Activated CD8-positive, alpha-beta memory T cell treated with anti-CD3 and anti-CD28 coated beads for 4 hours (primary cell): ENCODE data around the gene DIP2C.

Experiments used
- DNase-seq, 2 donors: peaks; one replicate each; pipeline ENCODE4 v3.0.0-alpha.2; 2020; ENCODE audit warnings: low read depth in 2 of 2

The DIP2C gene

GRCh38 chr10:391847-392704, 297.4 kb downstream of the DIP2C start:
- DNase-seq = no peak

- DNase-seq = no peak
Measured at GRCh38 chr10:391305-391704, 298.2 kb downstream of the DIP2C start.

GRCh38 chr10:390449-391100, 298.9 kb downstream of the DIP2C start:
- no peak for DNase-seq

GRCh38 chr10:389836-390448, 299.5 kb downstream of the DIP2C start:
- DNase-seq = no peak

GRCh38 chr10:389261-389790, 300.1 kb downstream of the DIP2C start:
- DNase-seq = no peak

- DNase-seq = no peak
Measured at GRCh38 chr10:388661-389045, 300.8 kb downstream of the DIP2C start.

GRCh38 chr10:387909-388660, 301.4 kb downstream of the DIP2C start:
- DNase-seq = no peak

- DNase-seq = no peak
Measured at GRCh38 chr10:387593-387891, 301.9 kb downstream of the DIP2C start.

- DNase-seq = no peak
Measured at GRCh38 chr10:386771-387592, 302.5 kb downstream of the DIP2C start.

GRCh38 chr10:385571-386300, 303.7 kb downstream of the DIP2C start:
- no peak for DNase-seq

GRCh38 chr10:384538-385305, 304.7 kb downstream of the DIP2C start:
- no peak for DNase-seq

GRCh38 chr10:383519-383918, 305.9 kb downstream of the DIP2C start:
- no peak for DNase-seq

- no peak for DNase-seq
Measured at GRCh38 chr10:381805-382204, 307.7 kb downstream of the DIP2C start.

- no peak for DNase-seq
Measured at GRCh38 chr10:381346-381745, 308.1 kb downstream of the DIP2C start.

- no peak for DNase-seq
Measured at GRCh38 chr10:380313-380940, 309.0 kb downstream of the DIP2C start.

- no peak for DNase-seq
Measured at GRCh38 chr10:378930-379704, 310.4 kb downstream of the DIP2C start.

GRCh38 chr10:378230-378929, 311.1 kb downstream of the DIP2C start:
- DNase-seq = no peak

- no peak for DNase-seq
Measured at GRCh38 chr10:377228-377627, 312.2 kb downstream of the DIP2C start.
